Stimulated activated CD4-positive, alpha-beta T cell treated with anti-CD3 and anti-CD28 coated beads, Interleukin-1b, Interleukin-23, amount 100 ng/mL, for 1 hour (primary cell): ENCODE data around the gene TMEM51.
"Not testable (repeated sequence)": the region's sequence is repeated elsewhere in the genome, so short reads cannot be mapped to it uniquely, and the experiment has no call there.

Source experiments
- DNase-seq, 2 donors: peaks; one replicate each; pipeline ENCODE4 v3.0.0-alpha.2; 2020; ENCODE audit warnings: low read depth in 2 of 2

Gene TMEM51

GRCh38 chr1:15128077-15128476 is 25.5 kb upstream of the TMEM51 start:
- no peak for DNase-seq

GRCh38 chr1:15128520-15129313 is 24.8 kb upstream of the TMEM51 start:
- peak; percentile 27 to 60 for DNase-seq

- no peak for DNase-seq
Measured at GRCh38 chr1:15129944-15130343, 23.6 kb upstream of the TMEM51 start.

DNA sequence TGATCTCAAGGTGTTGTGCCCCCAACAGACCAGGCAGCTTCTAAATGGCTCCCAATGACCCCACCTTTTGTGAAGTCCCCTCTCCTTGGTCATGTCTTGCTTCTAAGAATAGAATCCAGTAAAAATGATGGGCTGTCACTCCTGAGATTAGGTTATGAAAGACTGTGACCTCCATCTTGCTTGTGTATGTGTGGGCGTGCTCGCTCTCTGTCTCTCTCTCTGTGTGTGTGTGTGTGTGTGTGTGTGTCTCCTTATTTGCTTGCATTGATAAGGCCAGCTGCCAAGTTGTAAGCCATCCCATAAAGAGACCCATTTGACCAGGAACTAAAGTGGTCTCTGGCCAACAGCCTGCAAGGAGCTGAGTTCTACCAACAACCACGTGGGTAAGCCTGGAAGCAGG is 22.9 kb upstream of the TMEM51 start:
- DNase-seq, result no peak

- no peak for DNase-seq
Measured at GRCh38 chr1:15132965-15133364, 20.6 kb upstream of the TMEM51 start.

GRCh38 chr1:15134285-15134684 is 19.3 kb upstream of the TMEM51 start:
- DNase-seq, result no peak

DNA sequence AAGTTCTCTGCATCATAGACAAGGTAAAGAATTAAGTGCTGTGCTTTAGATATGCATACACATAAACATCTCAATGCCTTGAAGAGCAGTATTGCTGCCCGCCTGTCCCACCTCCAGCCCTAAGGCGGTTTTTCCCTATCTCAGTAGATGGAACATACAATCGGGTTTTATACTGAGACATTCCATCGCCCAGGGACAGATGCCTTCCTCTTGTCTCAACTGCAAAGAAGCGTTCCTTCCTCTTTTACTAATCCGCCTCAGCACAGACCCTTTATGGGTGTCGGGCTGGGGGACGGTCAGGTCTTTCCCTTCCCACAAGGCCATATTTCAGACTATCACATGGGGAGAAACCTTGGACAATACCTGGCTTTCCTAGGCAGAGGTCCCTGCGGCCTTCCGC is 17.9 kb upstream of the TMEM51 start:
- DNase-seq, result not testable (repeated sequence)

DNA sequence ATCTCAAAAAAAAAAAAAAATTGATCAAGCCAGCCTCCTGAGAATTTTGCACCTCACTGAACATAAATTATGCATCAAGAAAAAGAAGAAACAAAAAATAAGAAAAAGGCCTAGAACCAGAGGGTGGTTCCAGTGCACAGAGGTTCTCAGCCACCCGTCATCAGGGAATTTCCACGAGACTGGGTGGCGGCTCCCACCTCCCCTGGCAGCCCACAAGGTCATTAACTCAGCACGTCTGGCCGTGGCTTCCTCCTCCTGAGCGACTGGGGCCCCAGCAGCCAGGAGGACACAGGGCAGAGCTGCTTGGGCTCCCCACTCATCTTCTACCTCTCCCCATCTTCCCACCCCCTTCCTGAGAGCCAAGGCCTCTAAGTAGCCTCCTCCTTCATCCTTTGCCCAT is 15.7 kb upstream of the TMEM51 start:
- no peak for DNase-seq

GRCh38 chr1:15139654-15140350 is 13.7 kb upstream of the TMEM51 start:
- DNase-seq, result no peak

GRCh38 chr1:15141935-15142539 is 11.5 kb upstream of the TMEM51 start:
- DNase-seq, result no peak

DNA sequence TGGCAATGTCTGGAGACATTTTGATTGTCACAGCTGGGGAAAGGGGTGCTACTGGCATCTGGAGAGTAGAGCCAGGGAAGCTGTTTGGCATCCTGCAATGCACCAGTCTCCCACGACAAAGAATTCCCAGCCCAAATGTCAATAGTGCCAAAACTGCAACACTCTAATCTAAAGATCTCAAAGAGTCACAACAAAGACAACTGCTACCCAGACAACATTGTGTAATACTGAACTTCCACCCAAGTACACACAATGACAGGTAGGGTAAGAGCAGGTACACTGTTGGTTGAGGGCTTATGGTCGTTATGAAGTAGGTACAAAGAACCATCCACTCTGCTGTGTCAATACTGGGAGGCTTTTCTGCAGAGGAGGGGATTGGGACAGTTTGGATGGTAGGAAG is 8.2 kb upstream of the TMEM51 start:
- no peak for DNase-seq

GRCh38 chr1:15146142-15146680 is 7.3 kb upstream of the TMEM51 start:
- DNase-seq, result no peak

- DNase-seq, result no peak
Measured at GRCh38 chr1:15146971-15147376, 6.6 kb upstream of the TMEM51 start.

- DNase-seq, result no peak
Measured at GRCh38 chr1:15148004-15148403, 5.5 kb upstream of the TMEM51 start.

- DNase-seq, result no peak
Measured at GRCh38 chr1:15148475-15148874, 5.1 kb upstream of the TMEM51 start.

- DNase-seq, result no peak
Measured at GRCh38 chr1:15148941-15149340, 4.6 kb upstream of the TMEM51 start.

DNA sequence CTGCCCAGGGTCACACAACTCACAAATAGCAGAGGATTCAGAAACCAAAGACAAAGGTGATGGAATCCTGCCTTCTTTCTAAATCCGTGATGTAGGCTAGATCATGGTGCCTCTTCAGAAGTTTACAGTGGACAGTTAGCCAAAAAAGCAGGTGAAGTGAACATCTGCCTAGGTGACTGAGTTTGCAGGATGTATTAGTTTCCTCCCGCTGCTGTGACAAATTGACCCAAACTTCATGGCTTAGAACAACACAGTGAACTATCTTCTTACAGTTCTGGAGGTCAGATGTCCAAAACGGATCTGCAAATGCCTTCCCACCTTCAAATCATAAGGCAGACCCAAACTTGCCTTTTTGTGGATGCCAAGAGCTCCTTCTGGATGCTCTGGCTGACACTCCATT is 3.2 kb upstream of the TMEM51 start:
- DNase-seq, result no peak

DNA sequence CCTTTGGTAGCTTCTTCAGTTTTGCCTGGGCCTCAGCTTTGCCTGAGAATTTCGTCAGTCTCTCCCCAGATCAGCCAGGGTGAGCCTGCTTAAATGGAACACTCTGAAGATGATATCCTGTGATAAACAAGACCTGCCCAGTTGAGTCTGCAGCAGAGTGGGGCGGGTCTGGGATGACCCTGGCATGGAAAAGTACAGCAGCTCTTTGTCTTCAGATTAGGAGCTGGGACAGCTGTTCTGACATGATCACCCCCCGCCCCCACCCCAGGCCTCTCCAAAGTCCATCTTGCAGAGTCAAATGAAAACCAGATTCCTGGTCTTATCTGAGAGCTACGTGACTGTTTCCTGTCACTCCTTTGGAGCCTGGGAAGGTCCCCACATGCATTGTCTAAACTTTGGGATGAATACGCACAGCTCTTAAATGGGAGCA is 2.2 kb upstream of the TMEM51 start:
- DNase-seq, result no peak

- DNase-seq, result no peak
Measured at GRCh38 chr1:15151871-15152270, 1.7 kb upstream of the TMEM51 start.

DNA sequence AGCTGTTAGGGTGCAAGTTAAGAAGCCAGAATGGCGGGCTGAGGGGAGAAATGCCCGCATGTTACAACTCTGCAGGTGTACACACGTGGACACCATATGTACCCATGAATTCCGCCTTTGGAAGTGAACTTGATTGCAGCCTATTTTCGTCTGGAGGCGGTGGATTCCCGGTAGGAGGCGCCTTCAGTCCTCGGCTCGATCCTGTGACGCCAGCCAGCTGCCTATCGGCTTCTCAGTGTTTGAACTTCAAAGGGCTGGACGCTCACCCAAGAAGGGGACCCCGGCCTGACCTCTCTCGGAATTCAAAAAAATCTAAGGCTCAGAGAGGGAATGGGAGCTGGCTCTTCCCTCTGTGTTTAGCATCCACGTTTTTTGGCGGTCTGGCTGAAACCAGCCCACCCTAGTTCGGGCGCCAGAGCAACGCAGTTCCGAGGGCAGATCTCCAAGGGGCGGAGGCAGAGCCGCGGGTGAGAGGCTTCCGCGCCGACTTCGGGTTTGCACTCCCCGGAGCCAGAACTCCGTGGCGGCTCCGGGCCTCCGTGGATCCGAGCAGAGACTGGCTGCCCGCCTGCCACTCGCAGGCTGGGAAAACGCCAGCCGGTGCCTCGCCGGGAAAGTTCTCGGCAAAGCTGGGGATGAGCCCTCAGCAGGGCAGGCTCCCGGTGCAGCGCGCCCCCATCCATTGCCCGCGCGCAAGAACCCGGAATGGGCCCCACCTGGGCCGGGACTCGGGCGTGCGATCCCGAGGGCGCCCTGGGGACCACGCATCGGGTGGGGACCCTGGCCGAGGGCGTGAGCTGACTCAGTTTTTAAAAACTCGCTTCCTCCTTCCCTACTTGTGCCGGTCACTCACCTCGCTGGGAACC is 996 bp upstream of the TMEM51 start:
- no peak for DNase-seq

DNA sequence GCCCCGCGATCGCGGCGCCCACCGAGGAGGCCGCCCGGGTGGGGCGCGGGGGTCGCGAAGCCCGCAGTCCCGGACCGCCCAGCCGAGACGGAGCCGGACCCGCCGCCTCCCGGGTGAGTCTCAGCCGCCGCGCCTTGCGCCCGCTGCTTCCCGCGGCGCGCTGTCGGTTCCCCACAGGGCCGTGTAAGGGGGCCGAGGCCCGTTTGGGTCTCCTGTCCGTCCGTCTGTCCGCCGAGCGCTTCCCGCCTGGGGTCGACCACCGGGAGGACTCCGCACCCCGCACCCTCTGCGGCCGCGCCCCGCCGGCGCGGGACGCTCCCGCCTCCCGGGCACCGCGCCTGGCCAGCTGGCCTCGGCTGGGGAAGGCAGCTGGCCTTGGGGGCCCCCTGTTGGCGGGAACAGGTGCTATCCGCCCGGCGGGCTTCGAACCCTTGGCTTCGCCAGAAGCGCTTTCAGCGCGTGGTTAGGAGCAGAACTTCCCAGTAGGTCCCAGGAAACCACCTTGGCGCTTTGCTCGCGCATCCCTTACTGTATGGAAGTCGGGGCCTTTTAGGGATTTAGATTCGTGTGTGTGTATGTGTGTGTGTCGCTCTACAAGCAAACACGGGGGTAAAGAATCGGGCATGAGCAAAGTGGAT is 414 bp downstream of the TMEM51 start:
- DNase-seq, result peak in 1 of 2 donors; percentile 8
